ENCODE measurements around the gene CDH4. TPM values are rescaled to one million over a fixed set of nuclear protein-coding genes. Genes with fewer than 3 reads are reported as not detected.
"Not testable (repeated sequence)": the region's sequence is repeated elsewhere in the genome, so short reads cannot be mapped to it uniquely, and the experiment has no call there.

The CDH4 gene
- total and polyA plus RNA-seq, 8 donors = under 0.01 to 2.2 (median 0.11) TPM; not detected in 2

DNA sequence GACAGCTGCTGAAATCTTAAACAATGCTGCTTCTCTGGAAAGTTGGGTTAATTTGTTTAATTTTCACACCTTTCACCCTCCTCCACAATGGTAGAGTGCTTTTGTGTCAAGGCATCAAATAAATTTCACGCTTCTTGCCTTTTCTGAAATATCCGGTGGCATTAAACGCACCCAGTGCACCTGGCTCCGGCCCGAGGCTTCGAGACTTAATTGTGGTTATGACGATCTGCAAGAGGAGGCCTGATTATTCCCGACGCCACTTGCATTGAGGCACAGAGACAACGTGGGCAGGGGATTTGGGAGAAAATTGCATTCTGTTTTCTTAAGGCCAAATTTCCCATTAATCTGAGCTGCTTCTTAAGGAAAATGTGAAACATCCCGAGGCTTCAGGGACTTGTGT lies 152.2 kb downstream of the CDH4 start:
- Histone ChIP-seq H3K27ac (no peak overlapping the region), H3K4me1 (no peaks in the 10 kb centered on the region), H3K36me3 (no peaks in the 10 kb centered on the region), H3K9me3 (peaks cover 0 to 29% (median 13%) of the 10 kb centered on the region in 4 donors), H3K27me3 (no peaks in the 10 kb centered on the region), H3K4me3 (no peak overlapping the region)
- DNase-seq = no peak
- WGBS, 5 donors = 81 to 88% (median 84%) methylated on average over 11 of the region's 11 CpGs
- TF ChIP-seq POLR2A (IDR thresholded peaks at IDR 0.05) = no peak
- TF ChIP-seq, protein P1, sequence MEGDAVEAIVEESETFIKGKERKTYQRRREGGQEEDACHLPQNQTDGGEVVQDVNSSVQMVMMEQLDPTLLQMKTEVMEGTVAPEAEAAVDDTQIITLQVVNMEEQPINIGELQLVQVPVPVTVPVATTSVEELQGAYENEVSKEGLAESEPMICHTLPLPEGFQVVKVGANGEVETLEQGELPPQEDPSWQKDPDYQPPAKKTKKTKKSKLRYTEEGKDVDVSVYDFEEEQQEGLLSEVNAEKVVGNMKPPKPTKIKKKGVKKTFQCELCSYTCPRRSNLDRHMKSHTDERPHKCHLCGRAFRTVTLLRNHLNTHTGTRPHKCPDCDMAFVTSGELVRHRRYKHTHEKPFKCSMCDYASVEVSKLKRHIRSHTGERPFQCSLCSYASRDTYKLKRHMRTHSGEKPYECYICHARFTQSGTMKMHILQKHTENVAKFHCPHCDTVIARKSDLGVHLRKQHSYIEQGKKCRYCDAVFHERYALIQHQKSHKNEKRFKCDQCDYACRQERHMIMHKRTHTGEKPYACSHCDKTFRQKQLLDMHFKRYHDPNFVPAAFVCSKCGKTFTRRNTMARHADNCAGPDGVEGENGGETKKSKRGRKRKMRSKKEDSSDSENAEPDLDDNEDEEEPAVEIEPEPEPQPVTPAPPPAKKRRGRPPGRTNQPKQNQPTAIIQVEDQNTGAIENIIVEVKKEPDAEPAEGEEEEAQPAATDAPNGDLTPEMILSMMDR (IDR thresholded peaks at IDR 0.05) = no peak
- TF ChIP-seq EP300 (IDR thresholded peaks at IDR 0.05) = no peak
- no peak for TF ChIP-seq POLR2AphosphoS5 (IDR thresholded peaks at IDR 0.05)
- intact Hi-C loops (cut with DNase I; ENCODE audit: low total_unique reads) = no loop called here

DNA sequence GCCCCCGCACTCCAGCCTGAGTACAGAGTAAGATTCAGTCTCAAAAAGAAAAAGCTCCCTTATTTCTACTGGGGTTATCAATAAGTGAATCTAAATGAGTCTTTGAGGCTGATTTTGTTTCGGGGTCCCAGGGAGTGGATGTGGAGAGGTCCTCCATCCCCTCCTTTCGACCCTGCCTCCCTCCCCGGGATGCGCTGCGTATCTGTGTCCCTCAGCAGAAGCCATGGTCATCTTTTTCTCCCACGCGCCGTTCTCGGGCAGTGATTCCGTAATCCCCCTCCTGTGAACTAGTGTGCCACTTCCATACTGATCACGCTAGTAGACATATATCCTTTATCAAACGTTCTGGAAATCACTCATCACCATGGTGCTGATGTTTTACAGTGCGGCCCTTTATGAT lies 152.9 kb downstream of the CDH4 start:
- H3K4me3 ChIP-seq = no peak overlapping the region
- intact Hi-C loops (cut with DNase I; ENCODE audit: low total_unique reads) = no loop called here
- H3K9me3 ChIP-seq = peaks cover 0 to 23% (median 9%) of the 10 kb centered on the region in 4 donors
- H3K4me1 ChIP-seq = no peaks in the 10 kb centered on the region
- no peak for TF ChIP-seq EP300 (IDR thresholded peaks at IDR 0.05)
- TF ChIP-seq POLR2AphosphoS5 (IDR thresholded peaks at IDR 0.05) = no peak
- TF ChIP-seq, protein P1 (IDR thresholded peaks at IDR 0.05) = no peak
- no peak for TF ChIP-seq POLR2A (IDR thresholded peaks at IDR 0.05)
- no peaks in the 10 kb centered on the region for H3K36me3 ChIP-seq
- DNase-seq = no peak
- WGBS, 5 donors = 89 to 93% (median 91%) methylated on average over 14 of the region's 14 CpGs
- H3K27me3 ChIP-seq = no peaks in the 10 kb centered on the region
- H3K27ac ChIP-seq = no peak overlapping the region

DNA sequence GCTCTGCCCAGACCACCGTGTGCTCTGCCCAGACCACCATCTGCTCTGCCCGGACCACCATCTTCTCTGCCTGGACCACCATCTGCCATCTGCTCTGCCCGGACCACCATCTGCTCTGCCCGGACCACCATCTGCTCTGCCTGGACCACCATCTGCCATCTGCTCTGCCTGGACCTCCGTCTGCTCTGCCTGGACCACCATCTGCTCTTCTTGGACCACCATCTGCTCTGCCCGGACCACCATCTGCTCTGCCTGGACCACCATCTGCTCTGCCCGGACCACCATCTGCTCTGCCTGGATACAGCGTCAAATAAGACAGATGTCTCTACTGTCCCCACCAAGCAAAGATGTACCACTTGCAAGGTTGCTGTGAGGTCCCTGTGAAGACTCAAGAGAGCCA lies 154.7 kb downstream of the CDH4 start:
- H3K36me3 ChIP-seq; intact Hi-C loops (cut with DNase I; ENCODE audit: low total_unique reads); H3K27ac ChIP-seq; DNase-seq; H3K4me3 ChIP-seq; H3K27me3 ChIP-seq; H3K4me1 ChIP-seq: not testable (repeated sequence)
- WGBS, 5 donors = 88 to 95% (median 93%) methylated on average over 8 of the region's 8 CpGs
- peaks cover 0 to 19% (median 1%) of the 10 kb centered on the region in 4 donors for H3K9me3 ChIP-seq

DNA sequence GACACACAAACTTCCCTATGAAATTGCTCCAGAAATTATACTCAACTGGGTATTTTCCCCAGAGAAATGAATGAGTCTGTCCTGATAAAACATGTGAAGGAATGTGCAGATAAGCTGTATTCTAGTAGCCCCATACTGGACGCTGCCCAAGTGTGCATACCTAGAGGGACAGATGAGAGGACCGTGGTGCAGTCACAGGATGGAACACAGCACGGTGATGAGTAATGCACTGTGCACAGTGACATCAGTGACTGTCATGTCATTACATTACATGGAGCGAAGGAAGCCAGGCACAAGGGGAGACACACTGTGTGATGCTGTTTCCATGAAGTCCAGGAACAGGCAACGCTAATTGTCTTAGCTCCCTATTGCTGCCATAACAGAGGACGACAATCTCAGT lies 155.5 kb downstream of the CDH4 start:
- 71 to 80% (median 78%) methylated on average over 6 of the region's 6 CpGs for WGBS, 5 donors

More for the DNA sequence above, 155.5 kb downstream of the CDH4 start:
- Histone ChIP-seq H3K9me3 (peaks cover 0 to 26% (median 3%) of the 10 kb centered on the region in 4 donors), H3K4me1 (no peaks in the 10 kb centered on the region), H3K27ac (no peak overlapping the region), H3K36me3 (no peaks in the 10 kb centered on the region), H3K4me3 (no peak overlapping the region), H3K27me3 (no peaks in the 10 kb centered on the region)
- TF ChIP-seq, protein P1 (IDR thresholded peaks at IDR 0.05) = no peak
- TF ChIP-seq EP300 (IDR thresholded peaks at IDR 0.05) (no peak), POLR2AphosphoS5 (IDR thresholded peaks at IDR 0.05) (no peak), POLR2A (IDR thresholded peaks at IDR 0.05) (no peak)
- intact Hi-C loops (cut with DNase I; ENCODE audit: low total_unique reads) = no loop called here
- no peak for DNase-seq
